Posterior vena cava (tissue), 2 donors: ENCODE measurements around the gene RXFP4. TPM values are rescaled to one million over a fixed set of nuclear protein-coding genes. Genes with fewer than 3 reads are reported as not detected.
"Not testable (repeated sequence)": the region's sequence is repeated elsewhere in the genome, so short reads cannot be mapped to it uniquely, and the experiment has no call there.

Experiments
- DNase-seq: peaks from one replicate; pipeline ENCODE4 v3.0.0-alpha.2; 2020; ENCODE audit warnings: low spot score
- intact Hi-C, 2 donors: fragments of 100-400 bp; cut with DNase I; formaldehyde crosslinking; loops; one replicate each; pipeline versions ENCODE4 v1.14.1 to v1.14.2; 2022 to 2023
- total RNA-seq, 2 donors: library from RNA; stranded (reverse); fragmentation: NEBNext Ultra II Directional; extraction: Animal tissue kit (Norgen Biotek cat#: 25700); gene quantifications; one replicate each; pipeline ENCODE4 v1.2.1, GENCODE V29; 2021
- donor health status: DM: yes; HTN: yes; CAD: no.
- donor health status: DM: yes; HTN: yes; CAD: no.

RXFP4 gene
- total RNA-seq, 2 donors from 2014 or later, result not detected

- intact Hi-C loops, result no loop called here
- DNase-seq, result no peak
These were observed 15.9 kb upstream of the RXFP4 start for GRCh38 chr1:155925506-155925905.

- intact Hi-C loops, result no loop called here
- no peak for DNase-seq
These were observed 12.4 kb upstream of the RXFP4 start for GRCh38 chr1:155929057-155929456.

GRCh38 chr1:155930725-155931124, 10.7 kb upstream of the RXFP4 start:
- DNase-seq, intact Hi-C loops: not testable (repeated sequence)

GRCh38 chr1:155931332-155932038, 10.0 kb upstream of the RXFP4 start:
- intact Hi-C loops, result no loop called here
- no peak for DNase-seq

- intact Hi-C loops, result no loop called here
- no peak for DNase-seq
These were observed 9.4 kb upstream of the RXFP4 start for GRCh38 chr1:155932081-155932480.

GRCh38 chr1:155932487-155932886, 9.0 kb upstream of the RXFP4 start:
- intact Hi-C loops, result no loop called here
- DNase-seq, result no peak

GRCh38 chr1:155933591-155934096, 7.8 kb upstream of the RXFP4 start:
- DNase-seq, result no peak
- intact Hi-C loops, result no loop called here

- intact Hi-C loops, result no loop called here
- DNase-seq, result peak; percentile 98
These were observed 7.1 kb upstream of the RXFP4 start, which contains the start of gene KHDC4 for GRCh38 chr1:155934097-155934935. Gene KHDC4, minus strand, starts transcription at chr1:155934413. Its CDS starts 40 bp downstream, at chr1:155934373.

GRCh38 chr1:155934936-155935590, 6.4 kb upstream of the RXFP4 start:
- DNase-seq, result no peak
- intact Hi-C loops, result no loop called here

- intact Hi-C loops, result loop anchor here in 1 of 2 donors (1.0 kb wide), 1 partner anchor 51 kb away; no protein-coding TSS in a partner anchor
- DNase-seq, result no peak
These were observed 3.2 kb upstream of the RXFP4 start for GRCh38 chr1:155938220-155938627.

- no peak for DNase-seq
- intact Hi-C loops, result no loop called here
These were observed 901 bp upstream of the RXFP4 start for GRCh38 chr1:155940482-155940992.

- intact Hi-C loops, result no loop called here
- no peak for DNase-seq
These were observed 550 bp downstream of the RXFP4 start for GRCh38 chr1:155941845-155942531.

GRCh38 chr1:155942578-155943141, 1.2 kb downstream of the RXFP4 start:
- intact Hi-C loops, result no loop called here
- DNase-seq, result no peak

- DNase-seq, result no peak
These were observed 3.0 kb downstream of the RXFP4 start for GRCh38 chr1:155944444-155944799.

GRCh38 chr1:155946633-155947219, 5.3 kb downstream of the RXFP4 start:
- DNase-seq, result no peak

More at GRCh38 chr1:155944444-155944799, 3.0 kb downstream of the RXFP4 start:
- intact Hi-C loops, result no loop called here

GRCh38 chr1:155947292-155947691, 5.9 kb downstream of the RXFP4 start:
- intact Hi-C loops, result loop anchor here in 1 of 2 donors (5.0 kb wide), 1 partner anchor 45 kb away; no protein-coding TSS in a partner anchor
- DNase-seq, result no peak

More at GRCh38 chr1:155946633-155947219, 5.3 kb downstream of the RXFP4 start:
- intact Hi-C loops, result loop anchor here in 1 of 2 donors (5.0 kb wide), 1 partner anchor 46 kb away; no protein-coding TSS in a partner anchor

GRCh38 chr1:155947741-155948140, 6.3 kb downstream of the RXFP4 start:
- DNase-seq, result no peak

GRCh38 chr1:155950829-155951228, 9.4 kb downstream of the RXFP4 start:
- intact Hi-C loops, result no loop called here
- DNase-seq, result no peak

More at GRCh38 chr1:155947741-155948140, 6.3 kb downstream of the RXFP4 start:
- intact Hi-C loops, result loop anchor here in 1 of 2 donors (5.0 kb wide), 1 partner anchor 45 kb away; no protein-coding TSS in a partner anchor
